Dermis blood vessel endothelial cell (primary cell): Measurements from ENCODE around the gene WNT3. TPM values are rescaled to one million over a fixed set of nuclear protein-coding genes. Genes with fewer than 3 reads are reported as not detected.
"Not testable (repeated sequence)": the region's sequence is repeated elsewhere in the genome, so short reads cannot be mapped to it uniquely, and the experiment has no call there.

Source experiments
- DNase-seq: peaks from one replicate; pipeline ENCODE4 v3.0.0; 2010
- total RNA-seq: library from RNA; depleted of rRNA; stranded (reverse); fragments of >200 nt; gene quantifications from 2 replicates; pipeline ENCODE4 v1.2.3, GENCODE V29; 2014

The WNT3 gene
- total RNA-seq, 1 donor from 2014 or later, result 0.85 TPM

DNA sequence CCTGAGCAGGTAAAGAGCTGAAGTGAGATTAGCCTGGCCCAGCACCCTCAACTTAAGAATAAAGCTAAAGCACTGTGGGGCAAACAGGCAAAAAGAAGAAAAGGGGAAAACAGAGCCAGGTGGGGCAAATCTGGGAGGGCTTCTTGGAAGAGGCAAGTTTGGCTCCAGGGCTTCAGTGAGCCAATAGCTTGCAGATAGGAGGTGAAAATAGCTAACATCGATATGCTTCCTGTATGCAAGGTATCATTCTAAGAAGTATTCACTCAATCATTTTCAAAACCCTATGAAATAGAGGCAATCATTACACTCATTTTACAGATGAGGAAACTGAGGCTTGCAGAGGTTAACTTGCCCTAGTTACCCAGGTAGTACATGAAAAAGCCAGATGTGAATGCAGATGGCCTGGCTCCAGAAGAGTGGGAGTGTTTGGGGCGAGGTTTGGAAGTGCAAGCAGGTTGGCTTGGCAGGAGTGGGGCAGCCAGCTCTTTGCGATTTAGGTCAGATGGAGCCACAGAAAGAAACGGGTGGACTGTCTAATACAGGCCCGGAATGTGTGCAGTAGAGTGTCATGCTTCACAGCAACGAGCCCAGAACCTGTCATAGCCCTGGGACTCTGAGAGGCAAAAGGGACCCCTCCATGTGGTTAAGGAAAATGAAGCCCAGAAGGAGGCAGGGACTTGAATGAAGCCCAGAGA lies 5.7 kb downstream of the WNT3 start:
- no peak for DNase-seq

DNA sequence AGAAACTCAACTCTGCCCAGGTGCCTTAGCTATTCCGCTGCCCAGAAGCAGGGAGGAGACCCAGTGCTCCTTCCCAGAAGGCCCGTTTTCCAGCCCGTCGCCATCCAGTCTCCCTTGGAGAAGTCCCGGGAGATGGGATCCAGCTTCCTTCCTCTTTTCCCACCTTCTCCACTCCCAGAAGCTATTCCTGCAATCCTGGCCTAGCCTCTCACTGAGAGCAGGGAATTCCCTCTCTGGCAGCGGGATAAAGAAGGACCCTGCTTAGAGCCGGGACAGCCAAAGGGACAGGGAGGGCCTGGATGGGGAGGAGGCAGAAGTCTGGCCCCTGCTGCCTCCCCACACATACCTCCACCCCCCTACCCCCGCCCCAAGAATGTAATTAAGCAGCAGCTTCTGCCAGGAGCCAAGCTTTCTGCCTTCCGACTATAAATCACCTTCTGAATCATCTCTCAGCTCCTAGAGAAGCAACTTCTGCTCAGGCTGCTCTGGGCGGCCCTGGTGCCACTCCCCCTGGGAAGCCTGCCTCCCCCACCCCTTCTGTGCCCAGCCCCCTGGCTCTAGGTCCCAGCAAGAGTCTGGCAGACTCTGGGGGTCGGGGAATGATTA lies 6.4 kb downstream of the WNT3 start:
- DNase-seq, result no peak

DNA sequence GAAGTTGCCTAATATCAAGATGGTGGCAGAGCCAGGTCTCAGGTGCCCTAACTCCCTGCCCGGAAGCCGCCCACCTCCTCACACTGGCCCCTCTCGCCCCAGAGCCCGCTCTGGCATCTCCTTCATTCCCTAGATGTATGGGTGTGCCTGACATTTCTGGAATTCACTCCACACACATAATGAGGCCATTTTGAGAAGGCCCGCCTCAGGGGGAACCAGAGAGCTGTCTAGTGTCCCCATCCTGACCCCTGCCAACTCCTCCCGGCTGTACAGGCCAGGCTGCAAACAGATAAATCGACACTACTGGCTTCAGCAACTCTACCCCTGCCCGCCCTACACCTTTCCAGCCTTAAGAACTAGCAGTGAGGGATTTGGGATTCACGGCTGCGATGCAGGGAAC lies 7.7 kb downstream of the WNT3 start:
- DNase-seq, result no peak

DNA sequence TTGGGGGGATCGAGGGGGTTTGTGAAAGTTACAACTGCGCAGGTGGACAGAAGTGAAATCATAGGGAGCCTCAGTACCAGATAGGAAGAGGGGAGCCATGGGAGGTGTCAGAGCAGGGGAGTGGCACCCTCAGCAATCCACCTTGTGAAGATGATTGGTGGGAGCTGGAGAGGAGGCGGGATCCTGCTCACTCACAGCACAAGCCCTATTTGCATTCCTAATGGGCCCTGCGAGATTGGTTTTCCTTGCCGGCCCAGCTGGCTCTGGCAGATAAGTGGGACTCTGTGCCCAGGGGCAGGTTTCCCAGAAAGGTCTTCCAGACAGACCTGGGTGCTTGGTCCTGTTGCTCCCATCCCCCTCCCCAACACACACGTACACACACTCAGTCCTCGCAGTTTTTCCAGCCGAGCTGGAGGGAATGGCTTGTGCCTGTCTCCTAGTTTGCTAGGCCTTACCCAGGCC lies 9.4 kb downstream of the WNT3 start:
- no peak for DNase-seq

DNA sequence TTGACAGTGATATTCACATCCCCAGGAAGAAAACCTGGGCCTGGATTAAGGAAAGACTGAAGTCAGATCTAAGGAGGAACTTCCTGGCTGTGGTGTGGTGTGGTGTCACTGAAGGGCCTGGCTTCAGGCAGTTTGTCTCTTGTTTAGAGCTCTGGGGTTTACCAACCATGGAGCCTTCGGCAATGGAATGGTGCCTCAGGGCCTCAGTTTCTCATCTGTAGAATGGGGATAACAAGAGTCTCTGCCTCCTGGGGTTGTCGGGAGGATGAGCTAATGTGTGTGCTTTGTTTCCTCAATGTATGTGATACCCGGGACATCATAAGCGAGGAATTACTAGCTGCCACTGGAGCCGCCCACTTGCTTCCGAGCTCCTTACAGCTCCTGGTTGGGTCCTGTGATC lies 12.7 kb downstream of the WNT3 start:
- DNase-seq, result no peak

DNA sequence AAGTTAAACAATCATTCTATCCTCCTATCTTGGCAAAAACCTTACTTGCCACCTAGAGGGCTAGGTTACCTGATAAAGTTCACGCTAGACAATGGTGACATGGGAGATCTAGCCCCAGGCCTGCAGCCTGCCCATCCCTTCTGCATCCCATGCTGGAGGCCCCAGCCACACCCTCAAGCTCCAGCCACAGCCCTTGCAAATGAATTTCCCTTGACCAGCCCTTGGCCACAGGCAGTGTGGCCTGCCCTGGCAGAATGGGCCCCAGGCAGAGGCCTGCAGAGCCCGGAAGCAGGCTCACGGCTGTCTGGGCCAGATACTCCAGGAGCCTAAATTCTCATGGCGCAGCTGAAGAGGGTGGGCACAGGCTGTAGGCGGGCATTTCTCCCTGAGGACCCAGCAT lies 14.9 kb downstream of the WNT3 start:
- no peak for DNase-seq

DNA sequence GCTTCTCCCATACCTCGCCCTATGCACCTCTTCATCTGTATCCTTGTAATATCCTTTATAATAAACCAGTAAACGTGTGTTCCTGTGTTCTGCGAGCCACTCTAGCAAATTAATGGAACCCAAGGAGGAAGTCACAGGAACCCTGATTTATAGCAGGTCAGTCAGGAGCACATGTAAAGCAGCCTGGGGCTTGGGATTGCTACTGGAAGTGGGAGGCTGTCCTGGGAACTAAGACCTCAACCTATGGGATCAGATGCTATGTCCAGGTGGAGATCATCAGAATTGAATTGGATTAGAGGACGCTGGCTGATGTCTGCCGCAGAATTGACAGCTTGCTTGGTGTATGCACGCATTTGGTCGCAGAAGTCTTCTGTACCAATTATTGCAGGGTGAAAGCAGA lies 15.7 kb downstream of the WNT3 start:
- DNase-seq, result no peak

DNA sequence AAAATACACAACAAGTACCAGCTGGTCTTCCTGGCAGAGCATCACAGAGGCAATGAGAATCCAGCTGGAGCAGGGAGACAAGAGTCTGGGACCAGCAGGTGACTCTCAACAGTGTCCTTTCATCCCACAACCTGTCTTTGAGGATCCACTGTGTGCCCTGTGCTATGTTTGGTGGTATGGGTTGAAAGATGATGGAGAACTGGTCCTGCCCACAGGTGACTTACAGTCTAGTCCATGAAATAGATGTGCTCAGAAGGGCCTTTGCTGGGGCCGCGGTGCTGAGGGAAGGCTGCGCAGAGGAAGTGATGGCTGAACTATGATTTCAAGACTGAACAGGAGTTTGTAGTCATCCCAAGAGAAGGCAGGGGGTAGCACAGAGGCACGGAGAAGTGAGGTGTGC lies 17.9 kb downstream of the WNT3 start:
- no peak for DNase-seq

DNA sequence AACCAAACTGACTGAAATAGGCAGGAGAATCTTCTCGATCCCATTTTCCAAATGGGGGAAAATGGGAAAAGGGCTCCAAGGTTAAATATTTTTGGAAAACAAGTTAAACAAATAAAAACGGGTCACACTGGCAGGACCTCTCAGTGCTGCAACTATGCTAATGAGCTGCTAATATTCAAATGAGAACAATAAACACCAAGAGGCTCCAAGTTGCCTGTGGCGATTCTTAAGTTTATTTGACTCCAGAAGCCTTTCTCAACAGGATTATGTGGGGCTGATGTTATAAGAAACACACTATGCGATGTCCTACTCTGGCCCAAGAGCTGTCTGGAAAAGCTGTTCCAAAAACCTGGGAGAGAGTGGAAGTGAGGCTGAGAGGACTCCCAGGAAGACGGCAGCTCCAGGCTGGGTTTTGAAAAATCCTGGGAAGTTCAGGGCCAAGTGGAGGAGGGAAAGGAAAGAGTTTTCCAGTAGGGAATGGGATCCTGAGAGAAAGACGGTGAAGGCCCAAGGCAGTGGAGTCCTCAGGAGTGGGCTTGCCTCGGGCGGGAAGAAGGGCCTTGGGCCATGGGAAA lies 21.4 kb downstream of the WNT3 start:
- DNase-seq, result no peak

DNA sequence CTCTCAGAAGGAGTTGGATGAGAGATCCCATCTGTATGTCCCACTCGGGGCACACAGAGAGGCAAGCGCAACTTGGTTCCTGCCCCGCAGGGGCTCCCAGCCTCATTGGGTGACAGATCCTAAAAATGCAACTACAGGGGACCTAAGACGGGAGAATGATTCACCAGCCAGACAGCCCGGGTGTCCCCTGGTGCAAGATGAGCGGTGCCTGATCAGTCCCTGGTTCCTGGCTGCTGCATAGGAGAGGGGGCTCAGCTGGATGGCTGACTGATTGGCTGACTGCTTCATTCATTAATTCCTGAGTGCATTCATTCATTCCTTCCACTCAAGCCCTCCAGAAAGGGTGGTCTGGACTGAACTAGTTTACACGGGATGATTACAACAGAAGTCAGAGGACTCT lies 22.0 kb downstream of the WNT3 start:
- DNase-seq, result no peak

DNA sequence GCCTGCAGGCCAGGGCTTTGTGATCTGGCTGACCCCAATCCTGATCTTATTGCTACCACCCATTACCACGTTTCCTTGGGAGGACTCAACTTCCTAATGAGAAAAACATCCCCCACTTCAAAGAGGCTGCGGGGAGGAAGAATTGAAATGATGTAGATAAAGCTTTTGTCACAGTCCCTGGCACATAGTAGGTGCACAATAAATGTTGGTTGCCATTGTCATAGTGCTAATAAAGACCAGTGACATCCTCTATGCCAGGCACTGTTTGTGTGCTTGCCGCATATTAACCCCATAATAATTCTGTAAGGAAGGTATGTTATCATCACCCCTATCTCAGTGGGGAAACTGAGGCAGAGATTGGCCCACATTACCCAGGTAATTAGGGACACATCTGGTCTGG lies 22.4 kb downstream of the WNT3 start:
- DNase-seq, result no peak

DNA sequence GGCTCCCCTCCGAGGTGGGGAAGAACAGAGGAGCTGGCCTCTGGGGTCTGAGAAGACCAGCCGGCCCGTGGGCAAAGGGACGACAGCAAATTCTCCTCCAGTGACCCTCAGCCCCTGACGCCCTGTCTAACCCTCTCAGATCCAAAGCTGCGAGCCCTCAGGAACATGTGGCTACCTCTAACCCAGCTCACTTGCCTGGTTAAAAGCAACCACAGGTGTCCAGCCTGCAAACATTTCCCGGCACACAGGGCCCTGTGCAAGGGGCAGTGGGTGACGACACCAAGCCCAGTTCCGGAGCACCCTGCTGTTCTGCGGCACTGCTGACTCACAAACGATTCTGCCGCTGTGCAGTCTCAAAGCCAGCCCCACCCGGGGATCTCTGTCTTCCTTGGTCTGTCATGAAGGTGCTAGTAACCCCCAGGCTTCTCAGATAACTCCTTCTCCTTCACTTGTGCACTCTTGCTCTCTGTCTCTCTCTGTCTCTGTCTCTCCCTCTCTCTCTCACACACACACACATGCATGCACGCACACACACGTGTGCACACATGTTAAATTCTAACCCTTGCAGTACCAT lies 23.0 kb downstream of the WNT3 start:
- no peak for DNase-seq

DNA sequence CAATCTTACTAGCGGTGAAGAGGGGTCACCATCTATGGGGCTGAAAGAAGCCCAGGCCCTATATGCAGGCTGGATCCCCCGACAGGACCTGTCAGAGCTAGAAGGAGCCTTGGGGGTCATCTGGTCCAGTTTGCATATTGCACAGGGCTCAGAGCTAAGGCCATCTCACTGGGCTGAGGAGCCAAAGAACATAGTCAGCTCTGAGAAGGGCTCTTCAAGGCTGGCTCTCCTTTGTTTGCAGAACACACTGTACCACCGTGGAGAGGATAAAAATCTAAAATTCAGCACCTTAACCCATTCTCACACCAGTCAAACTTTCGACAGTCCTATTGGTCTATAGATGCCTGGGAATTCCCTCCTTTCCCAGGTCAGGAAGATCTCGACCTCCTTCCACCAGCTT lies 24.2 kb downstream of the WNT3 start:
- DNase-seq, result no peak

DNA sequence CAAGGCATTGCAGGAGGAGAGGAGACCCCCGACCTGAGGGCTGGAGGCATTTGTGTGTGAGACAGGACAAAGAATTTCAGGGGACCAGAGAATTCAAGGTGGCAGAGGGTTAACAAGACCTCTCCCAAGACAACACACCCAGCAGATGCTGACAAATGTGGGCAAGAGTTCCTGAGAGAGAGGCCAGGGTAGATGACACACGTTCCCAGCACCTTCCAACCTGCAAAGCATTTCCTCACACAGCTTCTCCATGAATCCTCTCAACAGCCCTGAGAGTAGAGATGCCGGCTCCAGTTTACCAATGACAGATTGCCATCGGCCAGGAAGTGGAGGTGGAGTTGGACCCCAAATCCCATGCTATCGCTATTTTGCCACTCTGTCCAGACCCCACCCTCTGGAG lies 25.0 kb downstream of the WNT3 start:
- DNase-seq, result no peak

DNA sequence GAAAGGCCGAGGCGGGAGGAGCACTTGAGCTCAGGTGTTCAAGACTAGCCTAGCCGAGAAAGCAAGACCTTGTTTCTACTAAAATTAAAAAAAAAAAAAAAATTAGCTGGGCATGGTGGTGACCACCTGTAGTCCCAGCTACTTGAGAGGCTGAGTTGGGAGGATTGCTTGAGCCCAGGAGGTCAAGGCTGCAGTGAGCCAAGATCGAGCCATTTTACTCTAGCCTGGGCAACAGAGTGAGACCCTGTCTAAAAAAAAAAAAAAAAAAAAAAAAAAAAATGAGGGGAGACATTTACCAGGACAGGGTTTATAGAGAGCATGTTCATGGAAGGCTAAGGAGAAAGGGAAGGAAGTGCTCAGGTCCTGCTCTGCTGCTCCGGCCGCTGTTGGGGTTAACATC lies 25.5 kb downstream of the WNT3 start:
- not testable (repeated sequence) for DNase-seq

DNA sequence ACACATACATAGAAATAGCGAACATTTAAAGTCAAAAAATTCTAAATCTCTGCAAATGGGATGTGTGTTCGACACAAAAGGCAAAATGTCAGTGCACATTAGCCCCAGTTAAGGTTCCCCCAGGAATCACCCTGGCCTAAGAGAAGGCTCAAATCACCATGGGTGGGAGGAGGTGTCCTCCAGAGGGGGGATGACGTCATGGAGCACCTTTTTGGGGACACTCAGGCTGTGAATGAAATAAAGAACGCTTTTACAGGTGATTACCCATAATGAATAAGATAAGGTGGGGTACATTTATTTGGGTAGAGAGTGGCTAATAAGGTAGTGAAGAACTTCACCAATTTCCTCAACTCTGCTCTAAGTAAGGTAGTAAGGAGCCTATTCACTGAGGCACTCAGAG lies 26.4 kb downstream of the WNT3 start:
- no peak for DNase-seq

DNA sequence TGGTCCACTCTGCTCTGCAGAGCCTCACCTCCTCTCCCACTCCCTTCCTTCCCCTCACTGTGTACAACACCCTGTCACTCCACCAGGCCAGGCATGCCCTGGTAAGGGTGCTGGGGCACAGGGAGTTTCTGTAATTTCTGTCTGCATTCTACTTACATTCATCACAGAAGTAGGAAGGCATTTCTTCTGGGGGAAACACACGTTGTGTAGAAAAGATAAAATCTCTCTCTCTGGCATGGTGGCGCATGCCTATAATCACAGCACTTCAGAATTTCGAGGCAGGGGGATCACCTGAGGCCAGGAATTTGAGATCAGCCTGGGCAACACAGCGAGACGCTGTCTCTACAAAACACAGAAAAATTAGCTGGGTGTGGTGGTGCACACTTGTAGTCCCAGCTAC lies 27.0 kb downstream of the WNT3 start:
- DNase-seq, result no peak

DNA sequence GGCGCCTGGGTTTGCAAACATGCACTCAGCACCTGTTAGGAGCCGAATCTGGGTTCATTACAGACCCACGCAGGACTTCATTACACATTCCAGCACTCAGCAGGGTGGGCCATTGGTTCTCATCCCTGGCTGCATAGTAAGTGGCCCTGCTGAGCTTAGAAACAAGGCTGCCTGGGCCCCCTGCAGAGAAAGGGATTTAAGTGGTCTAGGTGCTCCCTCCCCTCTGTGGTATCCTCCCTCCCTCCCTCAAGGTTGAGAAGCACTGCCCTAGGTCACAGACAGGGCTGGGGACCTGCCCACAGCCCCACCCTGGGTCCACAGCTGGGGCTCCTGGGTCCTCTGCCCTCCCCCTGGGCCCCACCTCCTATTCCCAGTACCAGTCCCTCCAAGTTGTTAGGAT lies 28.3 kb downstream of the WNT3 start:
- DNase-seq, result no peak

DNA sequence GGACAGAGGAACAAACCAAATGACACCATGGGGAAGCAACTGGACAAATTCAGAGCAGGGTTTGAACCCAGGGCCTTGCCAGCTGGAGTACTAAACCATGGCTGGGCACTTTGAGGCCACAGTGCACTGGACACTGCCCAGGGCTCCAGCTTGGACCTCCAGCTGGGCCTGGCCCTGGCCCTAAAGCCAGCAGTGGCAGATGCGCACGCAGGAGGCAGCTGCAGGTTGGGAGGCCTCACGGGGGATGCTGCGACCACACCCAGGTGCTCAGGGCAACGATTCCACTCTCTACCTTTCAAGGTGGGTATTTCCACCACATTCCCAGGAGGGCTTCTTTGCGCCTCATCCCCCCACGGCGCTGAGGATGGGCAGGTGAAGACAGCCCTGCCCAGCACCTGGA lies 28.9 kb downstream of the WNT3 start:
- no peak for DNase-seq

DNA sequence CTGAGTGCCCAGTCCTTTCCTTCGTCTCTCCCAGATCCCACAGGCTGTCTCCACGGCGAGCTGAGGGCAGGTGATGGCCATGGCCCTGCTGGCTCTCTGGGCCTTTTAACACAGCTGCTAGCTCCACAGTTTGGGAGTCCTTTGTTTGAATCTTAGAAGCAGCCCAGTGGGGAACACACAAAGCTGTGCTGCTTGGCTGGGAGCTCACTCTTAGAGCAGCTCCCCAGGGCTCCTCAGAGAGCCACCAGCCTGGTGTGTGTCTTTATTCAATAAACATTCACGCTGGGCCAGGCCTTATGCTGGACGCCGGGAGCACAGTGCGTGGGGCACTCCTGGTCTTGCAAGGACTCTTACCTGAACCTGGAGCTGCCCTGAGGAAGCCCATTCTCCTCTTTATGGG lies 29.7 kb downstream of the WNT3 start:
- no peak for DNase-seq

DNA sequence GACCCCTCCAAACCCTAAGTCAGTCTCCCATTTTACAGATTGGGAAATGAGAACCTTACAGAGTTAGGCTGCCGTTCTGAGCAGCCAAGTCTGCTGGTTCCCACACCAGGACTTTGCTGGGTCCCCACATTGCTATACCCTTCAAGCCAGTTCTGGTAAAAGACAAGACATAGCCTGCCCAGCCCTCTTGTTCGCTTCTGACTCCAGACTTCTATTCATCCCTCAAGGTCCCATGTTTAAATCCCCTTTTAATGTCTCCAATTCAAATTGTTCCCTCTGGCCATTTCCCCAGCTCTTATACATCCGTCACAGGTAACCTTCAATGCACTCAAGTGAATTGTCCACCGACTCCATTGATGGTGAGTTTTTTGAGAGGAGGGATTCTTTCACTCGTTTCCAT lies 30.2 kb downstream of the WNT3 start:
- no peak for DNase-seq

DNA sequence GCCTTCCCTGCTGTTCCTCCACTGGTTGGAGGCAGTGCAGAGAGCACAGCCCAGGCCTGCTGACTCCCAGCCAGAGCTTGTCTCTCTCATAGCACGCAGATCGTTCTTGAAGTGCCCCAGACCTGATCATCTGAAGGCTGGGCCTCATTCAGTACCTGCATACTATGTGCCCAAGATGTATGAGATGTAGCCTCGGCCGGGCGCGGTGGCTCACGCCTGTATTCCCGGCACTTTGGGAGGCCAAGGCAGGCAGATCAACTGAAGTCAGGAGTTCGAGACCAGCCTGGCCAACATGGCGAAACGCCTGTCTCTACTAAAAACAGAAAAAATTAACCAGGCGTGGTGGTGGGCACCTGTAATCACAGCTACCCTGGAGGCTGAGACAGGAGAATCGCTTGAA lies 31.0 kb downstream of the WNT3 start:
- no peak for DNase-seq

DNA sequence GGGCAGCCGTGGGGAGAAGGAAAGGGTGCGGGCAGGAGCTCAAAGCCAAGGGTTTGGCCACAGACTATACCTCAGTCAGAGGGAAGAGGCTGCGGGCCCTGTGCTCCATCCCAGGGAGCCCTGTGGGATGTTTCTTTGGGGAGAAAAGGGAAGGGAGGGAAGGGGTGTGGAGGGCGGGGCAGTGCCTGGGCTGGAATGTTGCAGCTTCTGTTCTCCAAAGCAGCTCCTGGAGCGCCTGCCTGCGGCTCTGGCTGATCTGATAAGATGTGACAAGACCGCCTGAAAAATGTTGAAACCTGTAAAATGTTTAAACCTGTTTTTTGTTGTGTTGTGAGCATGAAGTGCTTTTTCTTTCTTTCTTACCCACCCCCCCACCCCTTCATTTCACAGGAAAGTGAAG lies 32.8 kb downstream of the WNT3 start:
- no peak for DNase-seq

DNA sequence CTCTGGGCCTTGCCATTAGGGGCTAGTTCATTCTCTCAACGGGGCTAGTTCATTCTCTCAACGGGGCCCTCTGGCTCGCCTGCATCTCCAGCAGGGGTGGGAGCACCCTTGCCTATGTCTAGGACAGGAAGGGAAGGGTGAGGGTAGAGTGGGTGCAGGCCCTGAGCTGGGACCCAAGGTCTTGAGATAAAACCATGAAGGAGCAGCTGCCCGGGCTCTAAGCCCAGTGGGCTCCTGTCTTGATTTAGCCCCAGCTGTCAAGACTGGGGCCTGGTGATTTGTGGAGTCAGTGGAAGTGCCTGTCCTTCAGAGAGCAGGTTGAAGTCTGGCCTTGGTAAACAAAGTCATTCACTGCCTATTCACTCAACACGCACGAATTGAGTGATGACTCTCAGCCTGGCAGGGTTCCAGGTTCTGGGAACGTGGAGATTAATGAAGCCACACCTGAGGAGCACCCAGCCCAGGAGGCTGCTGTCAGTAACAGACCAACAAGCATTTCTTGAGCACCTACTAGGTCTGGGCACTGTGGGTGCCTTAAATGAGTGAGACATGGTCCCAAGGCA lies 35.4 kb downstream of the WNT3 start:
- no peak for DNase-seq
